Effector memory CD8-positive, alpha-beta T cell (primary cell): ENCODE measurements around the gene ANKRD17.
"Not testable (repeated sequence)": the region's sequence is repeated elsewhere in the genome, so short reads cannot be mapped to it uniquely, and the experiment has no call there.

Experiments
- ATAC-seq: fragments of 150-1000 bp; cut with Tn5 transposase; replicated peaks from 2 replicates; pipeline ENCODE4 v1.10.0; 2021; ENCODE audit warnings: mild to moderate bottlenecking, moderate library complexity
- DNase-seq, 3 experiments: peaks; one replicate each; pipeline ENCODE4 v3.0.0; 2021
- H3K27ac Mint-ChIP-seq, 2 donors: one replicate each; pipeline ENCODE4 v1.8.0; 2022; ENCODE audit warnings: mild to moderate bottlenecking in 2 of 2, mixed read lengths in 2 of 2, moderate library complexity in 2 of 2
- H3K27me3 Mint-ChIP-seq, 2 donors: one replicate each; pipeline ENCODE4 v1.8.0; 2022; ENCODE audit warnings: mixed read lengths in 2 of 2
- H3K36me3 Mint-ChIP-seq: one replicate; pipeline ENCODE4 v1.8.0; 2022; ENCODE audit warnings: mild to moderate bottlenecking, moderate library complexity, mixed read lengths; ENCODE audit not compliant: insufficient read depth
- H3K4me1 Mint-ChIP-seq, 2 donors: one replicate each; pipeline ENCODE4 v1.8.0; 2022; ENCODE audit warnings: low read depth in 2 of 2, mixed read lengths in 2 of 2
- H3K4me3 Mint-ChIP-seq, 2 donors: one replicate each; pipeline ENCODE4 v1.8.0; 2022; ENCODE audit warnings: mild to moderate bottlenecking in 2 of 2, mixed read lengths in 2 of 2, moderate library complexity in 2 of 2
- H3K9me3 Mint-ChIP-seq, 2 donors: one replicate each; pipeline ENCODE4 v1.8.0; 2022; ENCODE audit warnings: mixed read lengths in 2 of 2

The ANKRD17 gene

DNA sequence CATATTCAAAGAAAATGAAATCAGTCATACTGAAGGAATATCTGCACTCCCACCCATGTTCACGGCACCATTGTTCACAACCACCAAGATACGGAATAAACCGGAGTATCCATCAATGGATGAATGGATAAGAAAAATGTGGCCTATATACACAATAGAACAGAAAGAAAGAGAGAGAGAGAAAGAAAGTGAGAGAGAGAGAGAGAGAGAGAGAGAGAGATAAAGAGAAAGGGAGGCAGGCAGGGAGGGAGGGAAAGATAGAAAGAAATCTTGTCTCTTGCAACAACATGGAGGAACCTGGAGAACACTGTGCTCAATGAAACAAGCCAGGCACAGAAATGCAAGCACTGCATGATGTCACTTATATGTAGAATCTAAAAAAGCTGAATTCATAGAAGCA lies 52.4 kb downstream of the ANKRD17 start:
- DNase-seq (no peak), ATAC-seq (no peak)
- Mint-ChIP-seq H3K4me3 (no peak overlapping the region), H3K36me3 (peaks cover 7% of the 10 kb centered on the region), H3K9me3 (peaks cover 6 to 11% of the 10 kb centered on the region in 2 donors), H3K4me1 (peaks cover 22 to 63% of the 10 kb centered on the region in 2 donors), H3K27me3 (no peaks in the 10 kb centered on the region), H3K27ac (peak overlapping the region in 1 of 2 donors; percentile 2)

DNA sequence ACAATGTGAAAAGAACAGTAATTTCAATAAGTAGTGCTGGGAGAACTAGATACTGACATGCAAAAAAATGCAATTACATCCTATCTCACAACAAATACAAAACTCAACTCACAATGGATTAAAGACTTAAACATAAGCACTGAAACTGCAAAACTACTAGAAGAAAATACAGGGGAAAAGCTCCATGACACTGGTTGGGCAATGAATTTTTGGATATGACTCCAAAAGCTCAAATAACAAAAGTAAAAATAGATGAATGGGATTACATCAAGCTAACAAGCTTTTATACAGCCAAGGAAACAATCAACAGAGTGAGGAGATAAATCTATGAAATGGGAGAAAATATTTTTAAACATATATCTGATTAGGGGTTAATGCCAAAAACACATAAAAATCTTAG lies 53.1 kb downstream of the ANKRD17 start:
- Mint-ChIP-seq H3K27ac (peak overlapping the region in 1 of 2 donors; percentile 2), H3K27me3 (no peaks in the 10 kb centered on the region), H3K4me1 (peaks cover 22 to 60% of the 10 kb centered on the region in 2 donors), H3K36me3 (peaks cover 7% of the 10 kb centered on the region), H3K4me3 (no peak overlapping the region), H3K9me3 (peaks cover 6 to 11% of the 10 kb centered on the region in 2 donors)
- no peak for DNase-seq
- no peak for ATAC-seq

DNA sequence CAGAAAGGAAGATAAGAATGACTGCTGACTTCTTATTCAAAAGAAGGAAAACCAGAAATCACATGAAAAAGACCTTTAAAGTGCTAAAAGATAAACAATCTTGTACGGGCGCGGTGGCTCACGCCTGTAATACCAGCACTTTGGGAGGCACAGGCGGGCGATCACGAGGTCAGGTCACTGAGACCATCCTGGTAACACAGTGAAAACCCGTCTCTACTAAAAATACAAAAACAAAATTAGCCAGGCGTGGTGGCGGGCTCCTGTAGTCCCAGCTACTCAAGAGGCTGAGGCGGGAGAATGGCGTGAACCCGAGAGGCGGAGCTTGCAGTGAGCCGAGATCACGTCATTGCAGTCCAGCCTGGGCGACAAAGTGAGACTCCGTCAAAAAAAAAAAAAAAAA lies 54.6 kb downstream of the ANKRD17 start:
- Mint-ChIP-seq H3K4me1 (peaks cover 22 to 48% of the 10 kb centered on the region in 2 donors), H3K4me3 (peak overlapping the region in 1 of 2 donors; percentile 27), H3K9me3 (peaks cover 6 to 11% of the 10 kb centered on the region in 2 donors)
- H3K27ac Mint-ChIP-seq, H3K36me3 Mint-ChIP-seq, DNase-seq, H3K27me3 Mint-ChIP-seq, ATAC-seq: not testable (repeated sequence)

DNA sequence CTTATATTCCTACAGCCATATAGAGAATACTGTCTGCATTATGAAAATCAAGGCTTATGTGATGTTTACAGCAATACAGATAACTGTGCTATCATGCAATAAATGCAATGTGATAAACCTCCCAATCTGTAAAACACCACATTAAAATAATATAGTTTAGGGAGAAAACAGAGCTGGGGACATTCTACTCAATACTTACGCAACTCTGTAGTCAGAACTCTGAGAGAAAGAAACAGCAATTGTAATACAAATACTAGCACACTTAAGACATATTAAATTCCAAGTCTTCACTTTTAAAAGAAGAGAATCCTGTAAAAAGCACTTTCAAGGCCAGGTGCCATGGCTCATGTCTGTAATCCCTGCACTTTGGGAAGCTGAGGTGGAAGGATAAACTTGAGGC lies 61.4 kb downstream of the ANKRD17 start:
- Mint-ChIP-seq H3K9me3 (no peaks in the 10 kb centered on the region), H3K4me3 (no peak overlapping the region), H3K27me3 (no peaks in the 10 kb centered on the region), H3K27ac (peak overlapping the region in 1 of 2 donors; percentile 52), H3K4me1 (peaks cover 12 to 42% of the 10 kb centered on the region in 2 donors), H3K36me3 (peaks cover 16% of the 10 kb centered on the region)
- ATAC-seq = no peak
- no peak for DNase-seq

DNA sequence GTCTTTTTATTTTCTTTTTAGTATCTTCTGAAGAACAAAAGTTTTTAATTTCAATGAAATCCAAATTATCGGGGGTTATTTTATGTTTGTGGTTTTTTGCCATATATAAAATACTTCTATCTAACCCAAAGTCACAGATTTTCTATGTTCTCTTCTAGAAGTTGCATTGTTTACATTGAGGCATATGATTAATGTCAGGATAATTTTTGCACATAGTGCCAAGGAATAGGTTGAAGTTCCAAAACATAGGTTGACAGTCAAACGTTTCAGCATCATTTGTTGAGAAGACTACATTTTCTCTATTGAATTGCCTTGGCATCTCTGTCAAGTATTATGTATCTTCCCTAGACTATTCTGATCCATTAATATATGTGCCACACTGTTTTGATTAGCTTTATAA lies 64.5 kb downstream of the ANKRD17 start:
- no peak for DNase-seq
- no peaks in the 10 kb centered on the region for H3K9me3 Mint-ChIP-seq
- H3K27ac Mint-ChIP-seq = no peak overlapping the region
- no peak for ATAC-seq
- H3K36me3 Mint-ChIP-seq = peaks cover 22% of the 10 kb centered on the region
- H3K27me3 Mint-ChIP-seq = no peaks in the 10 kb centered on the region
- no peak overlapping the region for H3K4me3 Mint-ChIP-seq
- peaks cover 21 to 47% of the 10 kb centered on the region in 2 donors for H3K4me1 Mint-ChIP-seq

DNA sequence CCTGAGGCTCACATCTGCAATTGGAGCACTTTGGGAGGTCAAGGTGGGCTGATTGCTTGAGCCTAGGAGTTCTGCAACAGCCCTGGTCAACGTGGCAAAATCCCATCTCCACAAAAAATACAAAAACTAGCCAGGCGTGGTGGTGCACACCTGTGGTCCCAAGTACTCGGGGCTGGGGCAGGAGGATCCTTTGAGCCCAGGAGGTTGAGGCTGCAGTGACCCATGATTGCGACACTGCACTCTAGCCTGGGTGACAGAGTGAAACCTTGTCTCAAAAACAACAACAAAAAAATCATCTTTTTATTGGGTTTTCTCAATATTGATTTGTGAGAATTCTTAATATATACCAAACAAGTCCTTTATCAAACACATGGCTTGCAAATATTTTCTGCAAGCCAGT lies 64.9 kb downstream of the ANKRD17 start:
- no peaks in the 10 kb centered on the region for H3K9me3 Mint-ChIP-seq
- no peaks in the 10 kb centered on the region for H3K27me3 Mint-ChIP-seq
- H3K4me3 Mint-ChIP-seq = no peak overlapping the region
- H3K27ac Mint-ChIP-seq = peak overlapping the region; percentile 19 to 79
- peaks cover 24% of the 10 kb centered on the region for H3K36me3 Mint-ChIP-seq
- ATAC-seq (no peak), DNase-seq (no peak)
- peaks cover 21 to 48% of the 10 kb centered on the region in 2 donors for H3K4me1 Mint-ChIP-seq

DNA sequence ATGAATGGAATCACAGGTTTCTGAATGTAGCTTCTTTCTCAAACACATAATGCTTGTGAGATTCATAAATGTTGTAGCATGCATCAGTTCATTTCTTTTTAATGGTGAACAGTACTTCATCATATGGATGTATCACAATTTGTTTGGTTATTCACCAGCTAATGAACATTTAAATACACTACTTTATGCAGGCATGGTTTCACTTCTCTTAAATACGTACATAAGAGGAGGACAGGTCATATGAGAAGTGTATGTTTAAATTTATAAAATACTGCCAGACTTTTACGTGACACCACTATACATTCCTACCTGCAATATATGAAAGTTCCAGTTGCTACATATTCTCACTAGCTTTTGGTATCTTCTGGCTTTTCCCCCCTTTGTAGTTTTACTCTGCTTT lies 65.4 kb downstream of the ANKRD17 start:
- peaks cover 30% of the 10 kb centered on the region for H3K36me3 Mint-ChIP-seq
- H3K9me3 Mint-ChIP-seq = no peaks in the 10 kb centered on the region
- peak overlapping the region; percentile 19 to 79 for H3K27ac Mint-ChIP-seq
- ATAC-seq = no peak
- no peak for DNase-seq
- no peak overlapping the region for H3K4me3 Mint-ChIP-seq
- no peaks in the 10 kb centered on the region for H3K27me3 Mint-ChIP-seq
- peaks cover 19 to 48% of the 10 kb centered on the region in 2 donors for H3K4me1 Mint-ChIP-seq

DNA sequence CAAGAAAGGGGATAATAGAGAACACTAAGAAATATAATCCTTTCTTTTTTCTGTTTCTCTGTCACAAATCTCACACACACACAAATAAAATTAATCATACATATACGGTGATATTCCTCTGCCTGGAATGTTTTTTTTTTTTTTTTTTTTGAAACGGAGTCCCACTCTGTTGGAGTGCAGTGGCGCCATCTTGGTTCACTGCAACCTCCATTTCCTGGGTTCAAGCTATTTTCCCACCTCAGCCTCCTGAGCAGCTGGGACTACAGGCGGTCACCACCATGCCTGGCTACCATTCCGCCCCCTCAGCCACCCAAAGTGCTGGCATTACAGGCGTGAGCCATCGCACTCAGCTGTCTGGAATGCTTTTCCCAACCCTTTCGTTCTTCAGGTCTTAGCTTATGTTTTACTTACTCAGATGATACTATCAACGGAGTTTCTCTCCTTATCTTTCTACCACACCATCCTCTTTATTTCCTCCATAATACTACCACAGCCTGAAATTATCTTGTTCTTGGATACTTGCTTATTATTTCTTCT lies 69.3 kb downstream of the ANKRD17 start:
- peak overlapping the region in 1 of 2 donors; percentile 14 for H3K27ac Mint-ChIP-seq
- ATAC-seq (no peak), DNase-seq (no peak)
- H3K27me3 Mint-ChIP-seq = no peaks in the 10 kb centered on the region
- H3K4me3 Mint-ChIP-seq = no peak overlapping the region
- H3K4me1 Mint-ChIP-seq = peaks cover 18 to 47% of the 10 kb centered on the region in 2 donors
- H3K36me3 Mint-ChIP-seq = peaks cover 22% of the 10 kb centered on the region
- no peaks in the 10 kb centered on the region for H3K9me3 Mint-ChIP-seq

DNA sequence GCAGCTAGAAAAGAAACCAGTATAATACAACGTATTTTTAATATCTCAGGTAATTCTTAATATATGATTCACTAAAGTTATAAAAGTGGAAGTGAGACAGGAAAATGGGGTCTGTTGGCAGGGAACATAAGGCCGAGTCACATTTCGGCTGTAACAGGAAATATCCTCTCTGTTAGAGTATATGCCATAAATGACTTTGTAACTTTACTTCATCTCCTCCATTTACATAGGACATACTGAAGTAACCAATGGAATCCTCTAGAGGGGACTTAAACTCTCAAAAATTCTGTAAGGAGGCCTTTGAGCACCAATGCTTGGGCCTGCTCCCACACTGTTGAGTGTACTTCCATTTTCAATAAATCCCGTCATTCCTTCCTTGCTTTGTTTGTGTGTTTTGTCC lies 71.3 kb downstream of the ANKRD17 start:
- Mint-ChIP-seq H3K27ac (no peak overlapping the region), H3K4me3 (no peak overlapping the region), H3K36me3 (peaks cover 20% of the 10 kb centered on the region), H3K27me3 (no peaks in the 10 kb centered on the region), H3K4me1 (peaks cover 10 to 42% of the 10 kb centered on the region in 2 donors), H3K9me3 (no peaks in the 10 kb centered on the region)
- no peak for DNase-seq
- no peak for ATAC-seq

DNA sequence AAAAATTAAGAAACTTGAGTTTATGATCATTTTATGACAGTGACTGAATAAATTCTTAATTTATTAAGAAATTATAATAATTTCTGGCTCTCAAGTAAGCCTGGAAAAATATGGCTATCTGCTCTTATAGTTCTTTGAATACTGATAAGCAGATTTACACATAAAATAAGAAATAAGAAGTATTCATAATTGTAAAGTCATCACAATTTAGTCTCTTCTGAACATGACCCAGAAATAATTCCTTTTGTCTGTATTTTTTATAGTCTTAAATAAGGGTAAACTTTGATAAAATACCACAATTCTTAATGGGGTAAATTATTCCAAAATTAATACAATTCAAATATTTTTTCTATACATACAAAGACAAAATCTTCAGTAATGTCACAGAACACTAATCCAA lies 72.7 kb downstream of the ANKRD17 start:
- DNase-seq = no peak
- ATAC-seq = no peak
- Mint-ChIP-seq H3K36me3 (peaks cover 19% of the 10 kb centered on the region), H3K27me3 (no peaks in the 10 kb centered on the region), H3K9me3 (no peaks in the 10 kb centered on the region), H3K4me3 (no peak overlapping the region), H3K27ac (no peak overlapping the region), H3K4me1 (peaks cover 11 to 36% of the 10 kb centered on the region in 2 donors)

DNA sequence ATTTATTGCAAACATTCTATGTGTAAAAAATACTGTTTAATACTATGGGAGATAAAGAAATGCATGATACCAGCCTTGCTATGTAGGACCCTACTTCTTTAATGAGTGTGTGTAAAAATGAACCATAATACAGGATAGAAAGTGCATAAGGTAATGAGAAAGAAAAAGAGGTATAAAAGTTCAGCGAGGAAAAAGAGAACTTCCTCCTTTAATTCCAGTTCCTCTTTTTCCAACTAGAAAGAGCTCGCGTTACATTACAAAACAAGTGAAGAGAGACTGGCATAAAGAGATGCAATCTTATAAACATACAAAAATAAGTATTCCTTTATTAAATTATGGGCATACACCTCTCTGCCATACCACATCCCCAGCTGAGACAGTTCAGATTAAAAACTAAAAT lies 77.4 kb downstream of the ANKRD17 start:
- H3K9me3 Mint-ChIP-seq = no peaks in the 10 kb centered on the region
- no peaks in the 10 kb centered on the region for H3K27me3 Mint-ChIP-seq
- ATAC-seq (no peak), DNase-seq (no peak)
- H3K4me3 Mint-ChIP-seq = no peak overlapping the region
- peaks cover 9% of the 10 kb centered on the region for H3K36me3 Mint-ChIP-seq
- H3K4me1 Mint-ChIP-seq = peaks cover 11 to 27% of the 10 kb centered on the region in 2 donors
- H3K27ac Mint-ChIP-seq = peak overlapping the region in 1 of 2 donors; percentile 24

DNA sequence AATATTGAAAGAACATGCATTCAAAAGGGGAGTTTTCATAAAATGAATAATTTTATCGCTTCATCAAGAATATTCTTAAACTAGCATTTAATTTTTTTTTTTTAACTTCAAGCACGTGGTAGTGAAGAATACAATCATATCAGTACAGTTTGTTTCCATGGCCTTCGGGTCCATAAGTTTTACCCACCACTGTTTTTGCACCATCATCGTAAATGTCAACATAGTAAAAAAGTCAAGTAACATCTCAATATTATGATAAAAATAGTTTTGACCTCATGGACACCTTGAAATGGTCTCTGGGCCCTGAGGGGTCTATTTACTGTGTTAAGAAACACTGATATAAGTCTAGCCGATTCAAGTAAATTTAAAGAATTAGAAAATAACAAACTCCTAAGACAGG lies 80.2 kb downstream of the ANKRD17 start:
- no peak overlapping the region for H3K4me3 Mint-ChIP-seq
- peaks cover 23 to 47% of the 10 kb centered on the region in 2 donors for H3K4me1 Mint-ChIP-seq
- H3K27me3 Mint-ChIP-seq = no peaks in the 10 kb centered on the region
- H3K9me3 Mint-ChIP-seq = peaks cover 0 to 2% of the 10 kb centered on the region in 2 donors
- peaks cover 17% of the 10 kb centered on the region for H3K36me3 Mint-ChIP-seq
- no peak for ATAC-seq
- no peak overlapping the region for H3K27ac Mint-ChIP-seq
- no peak for DNase-seq

DNA sequence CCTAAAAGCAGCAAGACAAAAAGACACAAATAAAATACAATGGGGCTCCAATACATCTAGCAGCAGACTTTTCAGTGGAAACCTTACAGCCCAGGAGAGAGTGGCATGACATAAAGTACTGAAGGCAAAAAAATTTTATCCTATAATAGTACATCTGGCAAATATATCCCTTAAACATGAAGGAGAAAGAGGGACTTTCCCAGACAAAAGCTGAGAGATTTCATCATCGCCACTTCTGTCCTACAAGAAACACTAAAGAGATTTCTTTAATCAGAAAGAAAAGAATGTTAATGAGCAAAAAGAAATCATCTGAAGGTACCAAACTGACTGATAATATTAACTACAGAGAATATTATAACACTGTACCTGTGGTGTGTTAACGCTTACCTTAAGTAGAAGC lies 86.4 kb downstream of the ANKRD17 start:
- peaks cover 33 to 45% of the 10 kb centered on the region in 2 donors for H3K4me1 Mint-ChIP-seq
- H3K9me3 Mint-ChIP-seq = peaks cover 0 to 2% of the 10 kb centered on the region in 2 donors
- H3K27ac Mint-ChIP-seq = peak overlapping the region; percentile 56 to 59
- peaks cover 37% of the 10 kb centered on the region for H3K36me3 Mint-ChIP-seq
- no peaks in the 10 kb centered on the region for H3K27me3 Mint-ChIP-seq
- ATAC-seq (no peak), DNase-seq (no peak)
- no peak overlapping the region for H3K4me3 Mint-ChIP-seq

DNA sequence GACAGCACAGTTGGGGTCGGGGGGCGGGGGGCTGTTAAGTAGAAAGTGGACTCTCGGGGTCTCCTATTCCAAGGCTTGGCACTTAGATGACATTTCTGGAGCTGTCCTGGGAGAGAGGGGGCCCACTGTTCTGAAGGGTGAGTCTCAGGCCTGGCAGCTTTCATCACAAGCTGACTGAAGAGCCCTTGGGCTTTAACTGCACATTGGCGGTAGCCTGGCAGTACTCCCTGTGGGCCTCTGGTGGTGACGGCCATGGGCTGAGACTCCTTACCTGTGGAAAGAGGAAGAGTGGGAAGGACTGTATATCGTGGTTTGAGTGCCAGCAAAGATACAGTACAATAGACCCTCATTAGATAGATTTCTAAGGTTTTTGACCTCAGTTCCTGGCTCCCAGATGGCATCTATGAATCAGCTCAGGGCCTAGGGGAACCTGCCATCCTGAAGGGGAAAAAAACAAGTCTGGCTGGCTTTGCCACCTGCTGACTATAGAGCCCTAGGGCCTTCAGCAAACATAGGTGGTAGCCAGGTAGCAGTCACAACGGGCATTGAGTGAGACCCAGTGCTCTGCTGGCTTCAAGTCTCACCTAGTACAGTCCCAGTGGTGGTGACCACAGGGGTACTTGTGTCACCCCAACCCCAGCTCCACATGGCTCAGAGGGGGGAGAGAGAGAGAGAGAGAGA lies 87.9 kb downstream of the ANKRD17 start:
- H3K9me3 Mint-ChIP-seq = peaks cover 0 to 2% of the 10 kb centered on the region in 2 donors
- H3K4me3 Mint-ChIP-seq = no peak overlapping the region
- peak overlapping the region in 1 of 2 donors; percentile 28 for H3K27ac Mint-ChIP-seq
- ATAC-seq (no peak), DNase-seq (no peak)
- peaks cover 26 to 36% of the 10 kb centered on the region in 2 donors for H3K4me1 Mint-ChIP-seq
- no peaks in the 10 kb centered on the region for H3K27me3 Mint-ChIP-seq
- H3K36me3 Mint-ChIP-seq = peaks cover 30% of the 10 kb centered on the region
